Myocyte (in vitro differentiated cells): Measurements from ENCODE around the gene PNKP. TPM values are rescaled to one million over a fixed set of nuclear protein-coding genes. Genes with fewer than 3 reads are reported as not detected.

Experiments used
- DNase-seq: peaks from one replicate; pipeline ENCODE4 v3.0.0-alpha.2; 2012; ENCODE audit warnings: low read depth
- total RNA-seq: library from RNA; depleted of rRNA; stranded (reverse); fragments of >200 nt; gene quantifications from 2 replicates; pipeline ENCODE4 v1.2.3, GENCODE V29; 2014

PNKP gene
- total RNA-seq, 1 donor from 2014 or later, result 31.1 TPM

- peak; percentile 98 for DNase-seq
These were observed 9.1 kb upstream of the PNKP start for GRCh38 chr19:49876422-49877019.

DNA sequence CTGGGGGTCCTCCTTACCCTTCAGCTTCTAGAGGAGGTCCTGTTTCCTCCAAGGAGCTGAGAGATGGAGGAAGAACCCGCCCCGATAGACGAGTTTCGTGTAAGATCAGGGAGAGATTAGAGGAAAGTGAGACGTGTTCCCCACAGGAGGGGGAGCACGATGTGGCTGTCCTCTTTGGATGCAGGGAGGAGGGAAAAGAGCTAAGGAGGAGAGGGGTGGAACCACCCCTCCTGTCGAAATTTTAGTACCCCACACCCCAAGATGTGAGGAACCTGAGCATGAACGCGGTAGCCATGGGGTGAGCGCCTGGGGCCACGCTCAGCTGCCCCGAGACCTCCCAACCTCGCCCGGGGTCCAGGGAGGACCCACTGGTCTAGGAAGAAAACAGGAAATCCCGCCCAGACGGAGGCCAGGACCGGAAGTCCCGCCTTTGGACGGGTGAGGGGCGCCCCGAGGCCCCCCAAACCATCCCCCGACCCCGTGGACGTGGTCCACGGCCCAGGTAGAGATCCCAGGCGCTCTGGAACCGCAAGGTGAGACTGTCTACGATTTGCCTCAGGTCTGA is 8.6 kb upstream of the PNKP start:
- peak; percentile 67 for DNase-seq

DNA sequence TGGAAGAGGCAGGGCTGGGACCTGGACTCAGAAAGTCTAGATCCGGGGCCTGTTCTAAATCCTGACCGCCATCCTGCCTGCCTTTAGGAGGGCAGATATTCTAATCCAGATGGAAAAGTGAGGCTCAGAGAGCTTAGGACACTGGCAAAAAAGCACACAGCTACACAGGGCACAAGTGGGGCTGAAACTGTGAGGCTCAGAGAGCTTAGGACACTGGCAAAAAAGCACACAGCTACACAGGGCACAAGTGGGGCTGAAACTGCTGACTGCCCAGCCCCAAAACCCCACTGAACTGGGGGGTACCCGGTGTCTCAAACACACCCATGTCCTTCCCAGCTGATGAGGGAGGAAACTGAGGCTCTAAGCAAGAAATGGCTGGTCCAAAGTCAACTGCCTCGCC is 7.8 kb upstream of the PNKP start:
- DNase-seq, result no peak

DNA sequence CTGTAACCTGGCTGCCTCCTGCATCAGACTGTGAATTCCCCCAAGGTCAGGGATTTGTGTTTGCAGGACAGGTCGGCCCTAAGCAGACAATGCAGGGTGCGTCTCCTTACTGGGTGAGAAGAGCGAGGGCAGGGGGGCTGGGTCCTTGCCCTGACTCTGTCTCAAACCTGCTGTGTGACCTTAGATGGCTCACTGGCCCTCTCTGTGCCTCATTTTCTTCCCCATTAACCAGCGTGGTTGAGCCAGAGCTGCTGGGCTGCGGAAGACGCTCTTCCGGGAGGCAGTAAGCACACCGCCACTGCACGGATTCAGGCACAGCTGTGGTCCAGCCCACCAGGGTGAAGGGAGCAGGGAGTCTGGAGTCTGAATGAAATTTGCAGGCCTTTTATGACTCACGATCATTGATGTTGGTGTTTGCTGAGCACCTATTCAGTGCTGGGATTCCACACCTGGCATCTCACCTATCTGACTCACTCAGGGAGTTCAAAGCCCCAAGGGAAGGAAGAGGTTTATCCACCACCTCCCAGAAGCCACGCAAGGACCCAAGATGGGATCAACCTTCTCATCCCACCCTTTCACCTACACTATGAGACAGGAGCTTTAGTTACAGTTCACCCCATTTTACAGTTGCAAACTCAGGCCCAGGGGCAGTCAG is 7.3 kb upstream of the PNKP start:
- DNase-seq, result no peak

DNA sequence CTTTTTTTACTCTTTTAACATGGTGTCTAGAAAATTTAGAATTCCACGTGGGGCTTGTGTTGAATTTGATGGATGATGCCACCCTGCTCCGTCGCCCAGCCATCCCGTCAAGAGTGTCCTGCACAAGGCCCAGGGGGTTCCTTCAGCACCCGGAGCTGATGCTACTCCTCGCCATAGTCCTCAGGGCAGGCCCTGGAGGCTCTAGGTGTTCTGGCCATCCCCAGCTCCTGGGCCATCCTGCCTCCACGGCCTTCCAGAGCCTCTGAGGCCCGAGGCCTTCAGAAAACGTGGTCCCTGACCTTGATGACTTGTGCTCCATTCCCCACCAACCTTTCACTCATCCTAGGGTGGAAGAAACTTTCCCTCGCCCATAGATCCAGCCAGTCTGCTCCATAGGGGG is 6.5 kb upstream of the PNKP start:
- no peak for DNase-seq

DNA sequence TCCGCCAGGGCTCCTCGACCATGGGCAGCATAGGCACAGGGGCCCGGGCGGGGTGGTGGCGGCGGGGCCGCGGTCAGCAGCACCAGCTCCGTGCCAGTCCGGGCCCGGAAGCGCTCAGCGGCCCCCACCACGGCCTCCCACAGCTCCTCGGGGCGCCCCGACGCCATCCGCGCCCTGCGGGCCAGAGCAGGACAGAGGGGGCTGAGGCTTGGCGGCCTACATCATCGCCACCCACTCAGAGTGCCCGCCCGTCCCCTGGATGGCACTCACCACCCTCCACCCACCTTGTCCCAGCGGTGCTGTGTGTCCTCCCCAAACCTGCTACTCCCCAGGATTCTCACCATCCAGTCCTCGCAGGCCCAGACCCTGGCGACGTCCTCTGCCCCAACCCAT is 5.7 kb upstream of the PNKP start:
- no peak for DNase-seq

DNA sequence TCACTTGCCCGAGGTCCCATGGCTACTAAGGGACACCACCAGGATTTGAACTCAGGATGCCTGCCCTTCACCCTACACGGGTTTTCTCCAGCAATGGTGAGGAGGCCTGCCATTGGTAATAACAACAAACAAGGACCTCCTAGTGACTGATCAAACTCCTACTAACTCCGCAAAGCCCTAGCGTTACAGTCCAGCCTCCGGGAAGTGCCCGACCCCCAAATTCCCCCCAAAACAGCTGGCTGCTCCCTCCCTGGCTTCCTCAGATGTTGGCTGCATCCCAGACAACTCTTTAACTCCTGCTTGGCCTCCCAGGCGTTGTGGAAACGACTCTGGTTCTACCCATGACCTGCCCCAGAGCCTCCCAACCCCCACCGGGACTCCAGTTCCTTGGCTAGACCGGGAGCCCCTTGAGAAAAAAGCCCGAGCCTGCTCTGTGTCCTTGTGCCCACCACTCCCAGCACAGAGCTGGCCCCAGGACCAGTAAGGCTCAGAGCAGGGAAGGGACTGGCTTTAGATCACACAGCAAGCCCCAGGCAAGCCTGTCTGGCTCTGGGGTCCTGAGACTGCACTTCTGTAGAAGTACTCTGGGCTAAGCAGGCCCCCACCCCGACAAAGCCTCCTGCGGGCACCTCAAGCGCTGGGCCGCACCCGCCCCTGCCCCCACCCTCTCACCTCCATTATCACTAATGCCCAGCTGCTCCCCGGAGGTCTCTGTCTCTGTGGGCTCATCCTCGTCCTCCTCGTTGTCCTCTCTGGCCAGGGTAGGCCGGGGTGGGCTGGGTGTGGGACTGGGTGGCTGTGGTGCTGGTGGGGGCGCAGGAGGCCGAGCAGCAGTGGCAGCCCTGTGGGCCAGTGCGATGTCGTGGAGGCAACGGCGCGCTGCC is 5.1 kb upstream of the PNKP start:
- DNase-seq, result no peak

DNA sequence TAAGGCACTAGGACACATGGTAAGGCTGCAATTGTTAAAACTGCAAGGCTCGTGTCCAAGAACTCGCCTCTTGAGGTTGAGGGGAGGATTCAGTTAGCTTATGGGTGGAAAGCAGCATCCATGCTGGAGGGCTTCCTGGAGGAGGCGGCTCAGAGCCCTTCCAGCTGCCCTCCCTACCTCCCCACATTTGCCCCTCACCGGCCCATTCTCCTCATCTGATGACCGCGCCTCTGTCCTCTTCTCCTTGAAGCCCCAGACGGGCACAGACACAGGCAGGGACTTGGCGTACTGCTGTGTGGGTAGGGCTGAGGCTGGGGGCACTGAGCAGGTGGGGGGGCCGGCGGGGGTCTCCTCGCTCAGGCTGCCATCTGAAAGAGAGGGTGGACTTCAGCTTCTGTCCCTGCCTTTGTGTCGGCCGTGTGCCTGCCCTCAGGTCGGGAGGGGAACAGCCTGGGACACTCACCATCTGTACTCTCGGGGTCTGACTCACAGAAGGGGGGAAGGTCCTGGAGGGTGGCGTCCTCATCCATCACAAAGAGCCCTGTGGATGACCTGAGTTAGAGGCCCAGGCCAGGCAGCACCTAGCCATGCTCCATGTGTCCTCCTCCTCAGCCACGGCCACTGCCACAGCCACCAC is 4.1 kb upstream of the PNKP start:
- no peak for DNase-seq

DNA sequence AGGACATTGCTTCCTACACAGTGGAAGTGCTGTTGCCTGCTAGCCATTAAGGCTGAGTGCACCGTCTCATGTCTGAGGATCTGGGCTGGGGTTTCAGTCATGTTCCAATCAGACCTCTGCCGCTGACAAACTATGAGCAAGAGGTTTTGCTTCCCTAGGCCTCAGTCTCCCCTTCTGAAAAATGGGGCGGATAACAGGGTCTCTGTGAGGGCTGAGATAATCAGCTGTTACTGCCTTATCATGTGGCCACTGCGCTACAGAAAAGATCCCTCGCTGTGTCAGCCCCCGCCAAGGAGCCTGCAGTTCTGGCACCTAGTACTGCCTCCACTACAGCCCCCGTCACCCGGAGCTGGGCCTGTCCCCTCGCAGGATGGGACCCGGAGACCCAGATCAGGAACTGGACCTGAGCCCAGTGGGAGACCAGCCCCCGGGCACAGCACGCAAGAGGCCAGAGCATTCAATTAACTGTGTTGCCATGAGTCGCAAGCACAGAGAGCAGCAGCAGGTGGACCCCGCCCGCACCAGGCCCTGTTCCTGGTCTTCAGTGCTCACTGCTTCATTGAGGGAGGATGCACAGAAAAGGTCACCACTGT is 3.0 kb upstream of the PNKP start:
- DNase-seq, result no peak

DNA sequence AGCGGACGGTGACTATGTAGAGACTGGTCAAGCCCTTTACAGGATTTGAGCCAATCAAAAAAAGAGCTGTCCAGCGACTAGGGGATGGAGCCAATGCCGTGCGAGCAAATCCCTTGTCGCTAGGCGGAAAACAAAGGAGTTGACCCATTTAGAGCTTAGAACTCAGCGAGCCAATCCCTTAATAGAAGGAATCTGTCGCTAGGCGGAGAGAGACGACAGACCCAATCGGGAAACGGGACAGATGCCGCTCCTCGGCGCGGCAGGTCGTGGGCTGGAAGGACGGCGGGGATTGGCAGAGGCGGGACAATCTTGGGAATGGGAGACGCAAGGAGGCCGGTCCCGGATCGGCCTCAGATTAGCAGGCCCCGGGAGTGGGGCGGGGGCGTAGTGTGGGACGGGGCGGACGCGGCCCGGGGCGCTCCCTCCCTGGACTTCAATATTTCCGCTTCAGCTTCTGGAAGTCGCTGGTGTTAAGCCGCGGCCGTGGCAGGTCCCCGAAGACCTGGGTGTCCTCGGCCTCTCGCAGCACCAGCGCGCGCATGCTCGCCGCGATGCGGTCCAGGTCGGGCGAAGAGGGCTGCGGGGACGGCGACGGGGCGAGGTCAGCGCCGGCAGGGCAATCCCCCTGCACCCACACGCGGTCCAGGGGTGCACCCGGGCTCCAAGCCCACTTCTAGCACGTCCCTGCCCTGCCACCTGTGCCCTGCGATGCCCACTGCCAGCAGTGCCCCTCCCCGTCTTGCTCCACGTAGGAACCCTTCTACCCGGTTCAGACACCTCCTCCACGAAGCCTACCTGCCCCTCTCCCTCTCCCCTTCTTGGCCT is 2.3 kb upstream of the PNKP start:
- DNase-seq, result peak; percentile 100

- no peak for DNase-seq
These were observed 1.7 kb upstream of the PNKP start for GRCh38 chr19:49869009-49869483.

- DNase-seq, result no peak
These were observed 2.5 kb downstream of the PNKP start for GRCh38 chr19:49864890-49865289.

GRCh38 chr19:49863935-49864320 is 3.4 kb downstream of the PNKP start:
- no peak for DNase-seq

DNA sequence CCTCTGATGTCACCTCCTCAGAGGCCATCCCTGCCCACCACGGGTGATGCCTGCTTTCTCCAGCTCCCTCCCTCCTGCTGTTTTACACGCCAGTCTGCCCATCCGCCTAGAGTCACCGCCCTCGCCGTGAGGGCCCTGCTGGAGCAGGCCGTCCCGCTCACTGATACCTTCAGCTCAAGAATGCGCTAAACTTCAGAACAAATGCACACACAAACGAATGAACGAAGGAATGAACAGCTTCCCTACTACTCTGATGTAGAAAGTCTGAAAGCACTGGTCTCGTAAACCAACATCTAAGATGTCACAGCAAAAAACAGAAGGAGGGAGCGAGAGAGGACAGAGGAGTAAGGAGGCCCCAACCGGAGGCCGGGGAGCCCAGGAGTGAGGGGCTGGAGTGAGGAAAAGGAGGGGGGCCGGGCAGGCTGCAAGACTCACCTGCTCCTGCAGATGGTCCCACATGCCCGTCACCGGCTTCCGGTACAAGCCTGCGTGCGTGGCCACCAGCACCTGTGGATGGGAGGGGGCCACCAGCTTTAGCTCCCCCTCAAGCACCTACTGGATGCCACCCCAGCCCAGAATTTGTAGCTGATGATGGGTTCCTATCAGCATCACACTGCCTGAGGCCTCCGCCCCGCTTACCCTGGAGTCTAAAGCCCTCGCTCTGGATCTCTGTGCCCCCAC is 4.0 kb downstream of the PNKP start:
- no peak for DNase-seq

- DNase-seq, result no peak
These were observed 4.8 kb downstream of the PNKP start for GRCh38 chr19:49862391-49863253.

DNA sequence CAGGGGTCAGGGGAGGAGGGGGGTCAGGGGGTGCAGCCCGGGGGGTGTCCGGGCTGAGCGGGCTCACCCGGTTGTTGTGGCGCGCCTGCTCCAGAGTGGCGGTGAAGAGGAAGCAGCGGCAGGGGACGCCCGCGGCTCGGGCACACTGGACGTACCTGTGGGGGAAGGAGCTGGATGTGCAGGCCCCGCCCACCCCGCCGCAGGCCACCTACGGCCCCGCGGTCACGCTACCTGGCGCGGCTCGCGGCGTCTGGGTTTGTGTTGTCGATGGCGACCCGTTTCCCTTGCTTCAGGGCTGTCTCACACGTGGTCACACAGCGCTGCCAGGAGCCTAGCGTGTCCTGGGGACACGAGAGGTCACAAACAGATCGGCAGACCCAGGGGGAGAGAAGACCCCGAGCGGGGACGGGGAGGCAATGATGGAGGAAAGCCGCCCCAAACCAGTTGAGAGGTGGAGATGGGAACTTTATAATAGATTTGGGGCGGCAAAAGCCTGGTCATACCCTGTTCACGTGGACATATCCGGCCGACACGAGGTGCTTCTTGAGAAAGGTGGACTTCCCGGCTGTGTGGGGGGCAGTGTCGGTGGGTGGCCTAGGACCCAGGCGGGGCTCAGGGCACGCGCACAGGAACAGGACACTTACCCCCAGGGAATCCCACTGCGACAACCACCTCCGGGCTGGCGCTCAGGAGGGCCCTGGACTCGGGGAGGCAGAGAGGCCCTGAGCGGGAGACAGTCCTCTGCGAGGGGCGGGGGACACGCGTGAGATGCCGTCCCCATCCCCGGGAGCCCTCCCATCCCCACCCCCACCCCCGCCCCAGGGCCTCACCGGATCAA is 5.6 kb downstream of the PNKP start:
- no peak for DNase-seq

- DNase-seq, result no peak
These were observed 6.3 kb downstream of the PNKP start for GRCh38 chr19:49861107-49861506.
